PFSK-1 (cell line): ENCODE results near the gene VNN1.

ENCODE experiments used
- FOXP2 ChIP-seq: optimal IDR thresholded peaks from 2 replicates; pipeline ENCODE3; 2011; ENCODE audit warnings: borderline replicate concordance, control low read depth, inconsistent platforms; ENCODE audit not compliant: insufficient read depth; ENCODE audit errors: extremely low read length, extremely low read depth
- POLR2AphosphoS5 ChIP-seq: IDR thresholded peaks from 2 replicates; pipeline ENCODE4 v1.6.1; 2012; ENCODE audit warnings: low read depth, mild to moderate bottlenecking, control low read depth, low read length, moderate library complexity
- SIN3A ChIP-seq: IDR thresholded peaks from 2 replicates; pipeline ENCODE4 v1.6.1; 2012; ENCODE audit warnings: mild to moderate bottlenecking, low read length, moderate library complexity, borderline replicate concordance; ENCODE audit not compliant: insufficient read depth
- TAF1 ChIP-seq: IDR thresholded peaks from 2 replicates; pipeline ENCODE4 v1.6.1; 2012; ENCODE audit warnings: low read length, control low read depth, borderline replicate concordance; ENCODE audit not compliant: insufficient read depth
- TF ChIP-seq, protein P1 (sequence below), 2 experiments: IDR thresholded peaks; 2 replicates each; pipeline versions ENCODE4 v1.6.1 to v1.8.0; 2011 to 2012; ENCODE audit warnings: low read depth in 2 of 2, low read length in 2 of 2, control low read depth in 1 of 2, inconsistent platforms in 1 of 2, mild to moderate bottlenecking in 1 of 2, moderate library complexity in 1 of 2; ENCODE audit not compliant: insufficient read depth in 1 of 2

Gene VNN1

DNA sequence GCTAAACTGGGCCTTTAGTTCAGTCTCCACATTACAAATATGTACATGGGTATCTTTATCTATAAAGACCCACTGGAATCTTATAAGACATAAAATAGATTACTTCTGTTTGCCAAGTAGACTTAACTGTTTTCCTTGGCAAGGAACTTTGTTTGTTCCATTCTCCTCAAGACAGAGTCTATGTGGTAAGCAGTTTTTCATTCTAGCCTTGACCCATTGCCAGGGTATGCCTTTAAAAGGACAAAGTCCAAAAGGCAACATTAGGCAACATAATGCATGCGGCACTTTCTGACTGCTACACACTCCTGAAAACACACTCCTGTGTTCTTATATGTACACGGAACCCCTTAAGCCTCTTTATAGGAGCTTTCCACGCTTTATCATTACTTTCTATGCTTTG, 20.4 kb downstream of the VNN1 start:
- TF ChIP-seq TAF1 (no peak), POLR2AphosphoS5 (no peak), SIN3A (no peak), FOXP2 (no peak)
- TF ChIP-seq, protein P1, sequence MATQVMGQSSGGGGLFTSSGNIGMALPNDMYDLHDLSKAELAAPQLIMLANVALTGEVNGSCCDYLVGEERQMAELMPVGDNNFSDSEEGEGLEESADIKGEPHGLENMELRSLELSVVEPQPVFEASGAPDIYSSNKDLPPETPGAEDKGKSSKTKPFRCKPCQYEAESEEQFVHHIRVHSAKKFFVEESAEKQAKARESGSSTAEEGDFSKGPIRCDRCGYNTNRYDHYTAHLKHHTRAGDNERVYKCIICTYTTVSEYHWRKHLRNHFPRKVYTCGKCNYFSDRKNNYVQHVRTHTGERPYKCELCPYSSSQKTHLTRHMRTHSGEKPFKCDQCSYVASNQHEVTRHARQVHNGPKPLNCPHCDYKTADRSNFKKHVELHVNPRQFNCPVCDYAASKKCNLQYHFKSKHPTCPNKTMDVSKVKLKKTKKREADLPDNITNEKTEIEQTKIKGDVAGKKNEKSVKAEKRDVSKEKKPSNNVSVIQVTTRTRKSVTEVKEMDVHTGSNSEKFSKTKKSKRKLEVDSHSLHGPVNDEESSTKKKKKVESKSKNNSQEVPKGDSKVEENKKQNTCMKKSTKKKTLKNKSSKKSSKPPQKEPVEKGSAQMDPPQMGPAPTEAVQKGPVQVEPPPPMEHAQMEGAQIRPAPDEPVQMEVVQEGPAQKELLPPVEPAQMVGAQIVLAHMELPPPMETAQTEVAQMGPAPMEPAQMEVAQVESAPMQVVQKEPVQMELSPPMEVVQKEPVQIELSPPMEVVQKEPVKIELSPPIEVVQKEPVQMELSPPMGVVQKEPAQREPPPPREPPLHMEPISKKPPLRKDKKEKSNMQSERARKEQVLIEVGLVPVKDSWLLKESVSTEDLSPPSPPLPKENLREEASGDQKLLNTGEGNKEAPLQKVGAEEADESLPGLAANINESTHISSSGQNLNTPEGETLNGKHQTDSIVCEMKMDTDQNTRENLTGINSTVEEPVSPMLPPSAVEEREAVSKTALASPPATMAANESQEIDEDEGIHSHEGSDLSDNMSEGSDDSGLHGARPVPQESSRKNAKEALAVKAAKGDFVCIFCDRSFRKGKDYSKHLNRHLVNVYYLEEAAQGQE (IDR thresholded peaks at IDR 0.05; ENCODE audit: insufficient read depth in 1 of 2, low read depth in 2 of 2, low read length in 2 of 2): no peak

DNA sequence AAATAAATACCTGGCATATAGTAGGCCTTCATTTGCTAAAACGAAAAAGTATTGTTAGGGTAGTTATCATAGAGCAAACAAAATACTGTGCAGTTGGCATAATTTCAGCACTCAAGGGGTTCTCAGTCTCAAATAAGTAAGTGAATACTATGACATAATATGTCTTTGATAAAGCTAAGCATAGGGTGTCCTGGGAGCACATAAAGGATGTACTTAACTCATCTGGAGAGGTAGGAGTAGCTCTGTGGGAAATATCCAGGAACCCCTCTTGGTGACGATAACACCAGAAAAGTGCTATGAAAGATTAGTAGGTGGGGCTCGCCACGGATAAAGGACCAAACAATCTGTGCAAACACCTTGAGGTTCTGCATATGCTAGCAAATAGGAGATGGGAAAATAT, 23.2 kb downstream of the VNN1 start:
- TF ChIP-seq TAF1 (no peak), SIN3A (no peak), POLR2AphosphoS5 (no peak), FOXP2 (no peak)
- TF ChIP-seq, protein P1 (IDR thresholded peaks at IDR 0.05; ENCODE audit: insufficient read depth in 1 of 2, low read depth in 2 of 2, low read length in 2 of 2): no peak

DNA sequence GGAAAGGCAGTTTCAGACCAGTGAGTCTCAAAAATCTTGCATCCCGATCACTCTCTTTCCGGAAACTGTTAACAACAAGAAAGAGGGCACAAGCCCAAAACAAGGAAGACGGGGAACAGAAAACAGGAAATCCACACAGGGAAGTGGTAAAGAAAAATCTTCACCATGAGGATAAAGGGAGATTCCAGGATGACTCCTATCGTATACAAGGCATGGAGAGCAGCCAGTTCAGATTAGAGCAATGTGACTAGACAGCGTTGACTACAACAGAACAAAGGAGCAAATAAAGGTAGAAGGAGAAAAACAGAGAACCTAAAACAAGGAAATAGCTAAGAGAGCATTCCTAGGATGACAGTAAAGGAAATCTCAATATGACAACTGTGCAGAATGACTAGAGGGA, 26.5 kb downstream of the VNN1 start:
- TF ChIP-seq FOXP2 (no peak), SIN3A (no peak), TAF1 (no peak), POLR2AphosphoS5 (no peak)
- TF ChIP-seq, protein P1 (IDR thresholded peaks at IDR 0.05; ENCODE audit: insufficient read depth in 1 of 2, low read depth in 2 of 2, low read length in 2 of 2): no peak

DNA sequence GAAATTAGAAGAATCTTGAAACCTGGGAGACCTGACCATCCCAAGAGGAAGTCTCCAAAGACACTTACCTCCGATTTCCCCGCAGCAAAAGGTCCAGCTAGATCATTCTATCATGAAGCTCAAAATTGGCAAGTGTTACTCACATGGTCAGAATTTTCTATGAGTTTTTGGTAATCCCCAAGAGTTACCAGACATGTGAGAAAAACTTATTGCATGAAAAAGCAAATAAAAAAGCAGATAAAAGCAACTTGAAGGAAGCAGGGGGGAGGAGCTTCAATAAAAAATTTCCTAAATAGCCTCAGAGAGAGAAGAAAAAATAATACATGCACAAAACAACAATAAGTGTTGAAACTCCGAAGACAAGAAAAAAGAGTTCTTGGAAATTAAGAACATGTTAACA, 27.3 kb downstream of the VNN1 start:
- TF ChIP-seq, protein P1 (IDR thresholded peaks at IDR 0.05; ENCODE audit: insufficient read depth in 1 of 2, low read depth in 2 of 2, low read length in 2 of 2): no peak
- TF ChIP-seq SIN3A (no peak), POLR2AphosphoS5 (no peak), FOXP2 (no peak), TAF1 (no peak)

DNA sequence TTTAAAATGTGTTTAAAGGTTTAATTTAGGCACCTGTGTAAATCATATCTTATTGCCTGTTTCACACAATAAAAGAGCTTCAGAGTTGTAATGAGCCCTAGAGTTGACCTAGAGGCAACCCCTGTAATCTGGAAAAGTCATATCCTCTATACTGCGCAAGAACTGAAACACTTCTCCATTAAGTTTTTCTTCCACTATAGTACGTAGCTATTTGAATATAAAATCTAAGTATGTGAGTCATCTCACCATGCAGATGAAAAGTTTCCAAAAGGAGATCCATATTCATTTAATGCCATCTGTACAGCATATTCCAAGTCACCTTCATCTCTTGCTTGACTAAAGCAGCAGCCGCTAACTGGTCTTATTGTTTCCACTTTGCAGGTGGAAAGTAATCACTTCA, 28.8 kb downstream of the VNN1 start:
- no peak for TF ChIP-seq SIN3A
- no peak for TF ChIP-seq FOXP2
- TF ChIP-seq POLR2AphosphoS5: no peak
- no peak for TF ChIP-seq TAF1
- TF ChIP-seq, protein P1 (IDR thresholded peaks at IDR 0.05; ENCODE audit: insufficient read depth in 1 of 2, low read depth in 2 of 2, low read length in 2 of 2): no peak
